ENCODE results near the gene FRAT2.

- no peak for TF ChIP-seq EGR1 (IDR thresholded peaks at IDR 0.05; ENCODE audit: low read depth in 2 of 2)
- no peak for TF ChIP-seq GABPA (IDR thresholded peaks at IDR 0.05 in 1 of 2, conservative IDR thresholded peaks at IDR 0.05 in 1 of 2)
- TF ChIP-seq, protein P1, sequence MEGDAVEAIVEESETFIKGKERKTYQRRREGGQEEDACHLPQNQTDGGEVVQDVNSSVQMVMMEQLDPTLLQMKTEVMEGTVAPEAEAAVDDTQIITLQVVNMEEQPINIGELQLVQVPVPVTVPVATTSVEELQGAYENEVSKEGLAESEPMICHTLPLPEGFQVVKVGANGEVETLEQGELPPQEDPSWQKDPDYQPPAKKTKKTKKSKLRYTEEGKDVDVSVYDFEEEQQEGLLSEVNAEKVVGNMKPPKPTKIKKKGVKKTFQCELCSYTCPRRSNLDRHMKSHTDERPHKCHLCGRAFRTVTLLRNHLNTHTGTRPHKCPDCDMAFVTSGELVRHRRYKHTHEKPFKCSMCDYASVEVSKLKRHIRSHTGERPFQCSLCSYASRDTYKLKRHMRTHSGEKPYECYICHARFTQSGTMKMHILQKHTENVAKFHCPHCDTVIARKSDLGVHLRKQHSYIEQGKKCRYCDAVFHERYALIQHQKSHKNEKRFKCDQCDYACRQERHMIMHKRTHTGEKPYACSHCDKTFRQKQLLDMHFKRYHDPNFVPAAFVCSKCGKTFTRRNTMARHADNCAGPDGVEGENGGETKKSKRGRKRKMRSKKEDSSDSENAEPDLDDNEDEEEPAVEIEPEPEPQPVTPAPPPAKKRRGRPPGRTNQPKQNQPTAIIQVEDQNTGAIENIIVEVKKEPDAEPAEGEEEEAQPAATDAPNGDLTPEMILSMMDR (IDR thresholded peaks at IDR 0.05; ENCODE audit: low read depth, low read length, missing input control), result no peak
- TF ChIP-seq, protein P2, sequence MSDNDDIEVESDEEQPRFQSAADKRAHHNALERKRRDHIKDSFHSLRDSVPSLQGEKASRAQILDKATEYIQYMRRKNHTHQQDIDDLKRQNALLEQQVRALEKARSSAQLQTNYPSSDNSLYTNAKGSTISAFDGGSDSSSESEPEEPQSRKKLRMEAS (IDR thresholded peaks at IDR 0.05), result no peak
- no peak for TF ChIP-seq TAF1 (conservative IDR thresholded peaks at IDR 0.05)
- TF ChIP-seq RAD21 (IDR thresholded peaks at IDR 0.05), result no peak
- TF ChIP-seq, protein P3, sequence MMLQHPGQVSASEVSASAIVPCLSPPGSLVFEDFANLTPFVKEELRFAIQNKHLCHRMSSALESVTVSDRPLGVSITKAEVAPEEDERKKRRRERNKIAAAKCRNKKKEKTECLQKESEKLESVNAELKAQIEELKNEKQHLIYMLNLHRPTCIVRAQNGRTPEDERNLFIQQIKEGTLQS (IDR thresholded peaks at IDR 0.05), result no peak
- TF ChIP-seq, protein P4, sequence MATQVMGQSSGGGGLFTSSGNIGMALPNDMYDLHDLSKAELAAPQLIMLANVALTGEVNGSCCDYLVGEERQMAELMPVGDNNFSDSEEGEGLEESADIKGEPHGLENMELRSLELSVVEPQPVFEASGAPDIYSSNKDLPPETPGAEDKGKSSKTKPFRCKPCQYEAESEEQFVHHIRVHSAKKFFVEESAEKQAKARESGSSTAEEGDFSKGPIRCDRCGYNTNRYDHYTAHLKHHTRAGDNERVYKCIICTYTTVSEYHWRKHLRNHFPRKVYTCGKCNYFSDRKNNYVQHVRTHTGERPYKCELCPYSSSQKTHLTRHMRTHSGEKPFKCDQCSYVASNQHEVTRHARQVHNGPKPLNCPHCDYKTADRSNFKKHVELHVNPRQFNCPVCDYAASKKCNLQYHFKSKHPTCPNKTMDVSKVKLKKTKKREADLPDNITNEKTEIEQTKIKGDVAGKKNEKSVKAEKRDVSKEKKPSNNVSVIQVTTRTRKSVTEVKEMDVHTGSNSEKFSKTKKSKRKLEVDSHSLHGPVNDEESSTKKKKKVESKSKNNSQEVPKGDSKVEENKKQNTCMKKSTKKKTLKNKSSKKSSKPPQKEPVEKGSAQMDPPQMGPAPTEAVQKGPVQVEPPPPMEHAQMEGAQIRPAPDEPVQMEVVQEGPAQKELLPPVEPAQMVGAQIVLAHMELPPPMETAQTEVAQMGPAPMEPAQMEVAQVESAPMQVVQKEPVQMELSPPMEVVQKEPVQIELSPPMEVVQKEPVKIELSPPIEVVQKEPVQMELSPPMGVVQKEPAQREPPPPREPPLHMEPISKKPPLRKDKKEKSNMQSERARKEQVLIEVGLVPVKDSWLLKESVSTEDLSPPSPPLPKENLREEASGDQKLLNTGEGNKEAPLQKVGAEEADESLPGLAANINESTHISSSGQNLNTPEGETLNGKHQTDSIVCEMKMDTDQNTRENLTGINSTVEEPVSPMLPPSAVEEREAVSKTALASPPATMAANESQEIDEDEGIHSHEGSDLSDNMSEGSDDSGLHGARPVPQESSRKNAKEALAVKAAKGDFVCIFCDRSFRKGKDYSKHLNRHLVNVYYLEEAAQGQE (IDR thresholded peaks at IDR 0.05), result no peak
- TF ChIP-seq JUND (IDR thresholded peaks at IDR 0.05), result no peak
- no peak for TF ChIP-seq FOXA2 (IDR thresholded peaks at IDR 0.05)
- TF ChIP-seq SP1 (IDR thresholded peaks at IDR 0.05), result no peak
- no peak for TF ChIP-seq ZBTB33 (IDR thresholded peaks at IDR 0.05)
- no peak for TF ChIP-seq YY1 (IDR thresholded peaks at IDR 0.05)
- no peak for TF ChIP-seq RXRA (IDR thresholded peaks at IDR 0.05)
Measured at GRCh38 chr10:97384156-97384555, 49.6 kb upstream of the FRAT2 start.
